ENCODE data around the gene MED22. TPM values are rescaled to one million over a fixed set of nuclear protein-coding genes. Genes with fewer than 3 reads are reported as not detected.

The MED22 gene
- total and polyA plus RNA-seq, 2 of the 8 experiments (the other 6 are each of a cell fraction or from before 2014, with no cell fraction given) = 56.4 to 68.4 TPM

DNA sequence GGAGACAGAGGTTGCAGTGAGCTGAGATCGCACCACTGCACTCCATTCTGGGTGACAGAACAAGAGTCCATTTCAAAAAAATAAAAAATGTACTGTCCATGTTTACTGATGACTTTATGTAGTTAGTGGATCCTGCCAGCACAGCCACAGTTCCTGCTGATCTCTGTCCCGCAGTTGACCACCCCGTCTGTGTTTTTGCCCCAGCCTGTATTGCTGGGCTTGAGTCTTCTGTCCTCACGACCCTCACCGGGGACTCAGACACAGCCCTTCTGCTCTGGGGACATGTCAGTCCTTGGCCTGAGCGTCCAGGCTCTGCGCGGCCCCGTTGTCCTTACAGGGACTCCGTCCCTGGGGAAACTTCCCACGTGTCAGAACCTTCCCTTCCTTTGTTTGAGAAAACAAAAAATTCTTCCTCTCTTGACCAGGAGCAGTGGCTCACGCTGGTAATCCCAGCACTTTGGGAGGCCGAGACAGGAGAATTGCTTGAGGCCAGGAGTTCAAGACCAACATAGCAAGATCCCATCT, 26.5 kb downstream of the MED22 start:
- Histone ChIP-seq H3K56ac (replicated peaks; ENCODE audit: insufficient read length, low read depth, low read length) (no peak overlapping the region), H3K27me3 (replicated peaks in 1 of 4; ENCODE audit: control insufficient read depth in 3 of 4, extremely low read depth in 1 of 4, insufficient read depth in 3 of 4, low read length in 3 of 4) (no peaks in the 10 kb centered on the region), H4K20me1 (replicated peaks in 1 of 2; ENCODE audit: control insufficient read depth in 1 of 2, insufficient read depth in 2 of 2, low read length in 2 of 2) (no peaks in the 10 kb centered on the region), H3K36me3 (ENCODE audit: control insufficient read depth in 2 of 4, insufficient read depth in 4 of 4, low read length in 3 of 4) (no peaks in the 10 kb centered on the region), H3K27ac (ENCODE audit: low read depth, low read length) (no peak overlapping the region), H2BK12ac (ENCODE audit: low read depth, low read length) (no peak overlapping the region), H3K18ac (ENCODE audit: extremely low read depth, low read length) (no peak overlapping the region), H4K91ac (replicated peaks; ENCODE audit: insufficient read length, low read length) (no peak overlapping the region), H2AK5ac (ENCODE audit: low read depth, low read length) (no peak overlapping the region), H3K14ac (ENCODE audit: insufficient read length) (no peak overlapping the region), H2BK20ac (ENCODE audit: low read length) (no peak overlapping the region), H3K79me1 (ENCODE audit: low read depth, low read length) (no peaks in the 10 kb centered on the region), H3K23me2 (ENCODE audit: low read depth, low read length) (no peaks in the 10 kb centered on the region), H3K9ac (replicated peaks in 1 of 4; ENCODE audit: extremely low read depth in 1 of 4, low read depth in 3 of 4, low read length in 3 of 4) (no peak overlapping the region), H3K4me1 (replicated peaks in 1 of 4; ENCODE audit: control insufficient read depth in 3 of 4, insufficient read depth in 4 of 4, low read length in 3 of 4) (no peaks in the 10 kb centered on the region), H3K4me3 (ENCODE audit: extremely low read depth in 1 of 4, insufficient read depth in 2 of 4, low read depth in 3 of 4, low read length in 4 of 4) (no peak overlapping the region), H3K4me2 (ENCODE audit: insufficient read depth in 1 of 2, low read depth in 2 of 2, low read length in 2 of 2) (no peak overlapping the region), H2BK15ac (ENCODE audit: low read length) (no peak overlapping the region), H3K79me2 (ENCODE audit: control insufficient read depth in 1 of 2, insufficient read depth in 2 of 2, low read length in 2 of 2) (no peaks in the 10 kb centered on the region), H3K23ac (ENCODE audit: insufficient read length) (no peak overlapping the region), H3K9me3 (ENCODE audit: insufficient read depth in 2 of 2, low read depth in 1 of 2, low read length in 1 of 2) (peaks cover 10 to 16% of the 10 kb centered on the region in 2 experiments), H3K4ac (replicated peaks; ENCODE audit: insufficient read length, low read depth, low read length) (no peak overlapping the region), H2BK120ac (replicated peaks; ENCODE audit: low read depth, low read length) (no peak overlapping the region), H4K5ac (ENCODE audit: insufficient read length, low read depth, low read length) (no peak overlapping the region), H4K8ac (ENCODE audit: extremely low read depth, insufficient read depth, low read length) (no peak overlapping the region), H2BK5ac (ENCODE audit: low read depth, low read length) (no peak overlapping the region), H2AFZ (ENCODE audit: low read length) (no peak overlapping the region)
- ChIA-PET POLR2A (ENCODE audit: partially characterized antibody) (no interaction called here), CTCF (ENCODE audit: partially characterized antibody) (interaction anchor here (1.3 to 2.5 kb wide), 2 partner anchors 114 to 135 kb away, joined by 3 to 16 read pairs; no protein-coding TSS in a partner anchor)
- TF ChIP-seq MAFK (IDR thresholded peaks at IDR 0.05; ENCODE audit: low read depth, low read length) (no peak), ATF3 (IDR thresholded peaks at IDR 0.05; ENCODE audit: insufficient read depth, low read depth, low read length) (no peak), POU5F1 (IDR thresholded peaks at IDR 0.05; ENCODE audit: low read depth, low read length) (no peak), BCL11A (IDR thresholded peaks at IDR 0.05; ENCODE audit: low read depth in 2 of 2, low read length in 2 of 2) (no peak), ZNF274 (IDR thresholded peaks at IDR 0.05; ENCODE audit: borderline replicate concordance, extremely low read depth, low read length) (no peak), RAD21 (IDR thresholded peaks at IDR 0.05 in 1 of 2, conservative IDR thresholded peaks at IDR 0.05 in 1 of 2; ENCODE audit: low read depth in 2 of 2, low read length in 2 of 2) (no peak), RXRA (IDR thresholded peaks at IDR 0.05; ENCODE audit: insufficient read depth, low read depth, low read length) (no peak), RFX5 (IDR thresholded peaks at IDR 0.05; ENCODE audit: borderline replicate concordance, low read depth, low read length) (no peak), SIN3A (conservative IDR thresholded peaks at IDR 0.05 in 1 of 2, IDR thresholded peaks at IDR 0.05 in 1 of 2; ENCODE audit: low read depth in 1 of 2, low read length in 2 of 2) (no peak), CEBPB (IDR thresholded peaks at IDR 0.05; ENCODE audit: low read depth, low read length) (no peak)
- WGBS, 2 experiments (ENCODE audit: extremely low coverage in 1 of 2, insufficient coverage in 1 of 2, insufficient read length in 1 of 2, insufficient replicate concordance in 2 of 2, low coverage in 1 of 2, low lambda C conversion rate in 2 of 2, missing lambda C conversion rate in 1 of 2) = 87% methylated on average over 12 of the region's 13 CpGs; no CpG with 5 or more reads in 1 of the 2 experiments
- no peak for FAIRE-seq
- no peak for DNase-seq (ENCODE audit: low read depth in 1 of 2, low spot score in 2 of 2)

Measured in H1 (cell line).